ENCODE data around the gene CD7. TPM values are rescaled to one million over a fixed set of nuclear protein-coding genes. Genes with fewer than 3 reads are reported as not detected.

The CD7 gene
- total RNA-seq, 1 donor from 2014 or later, result 0.83 TPM

- Mint-ChIP-seq H3K36me3 (peaks cover 4% of the 10 kb centered on the region), H3K27me3 (ENCODE audit: low read depth) (no peaks in the 10 kb centered on the region), H3K9me3 (peaks cover 4% of the 10 kb centered on the region), H3K4me1 (peaks cover 26% of the 10 kb centered on the region), H3K4me3 (no peak overlapping the region), H3K27ac (peak overlapping the region; percentile 72)
- no peak for DNase-seq (ENCODE audit: low spot score in 2 of 2, unreplicated experiment in 2 of 2)
- TF ChIP-seq, protein P1, sequence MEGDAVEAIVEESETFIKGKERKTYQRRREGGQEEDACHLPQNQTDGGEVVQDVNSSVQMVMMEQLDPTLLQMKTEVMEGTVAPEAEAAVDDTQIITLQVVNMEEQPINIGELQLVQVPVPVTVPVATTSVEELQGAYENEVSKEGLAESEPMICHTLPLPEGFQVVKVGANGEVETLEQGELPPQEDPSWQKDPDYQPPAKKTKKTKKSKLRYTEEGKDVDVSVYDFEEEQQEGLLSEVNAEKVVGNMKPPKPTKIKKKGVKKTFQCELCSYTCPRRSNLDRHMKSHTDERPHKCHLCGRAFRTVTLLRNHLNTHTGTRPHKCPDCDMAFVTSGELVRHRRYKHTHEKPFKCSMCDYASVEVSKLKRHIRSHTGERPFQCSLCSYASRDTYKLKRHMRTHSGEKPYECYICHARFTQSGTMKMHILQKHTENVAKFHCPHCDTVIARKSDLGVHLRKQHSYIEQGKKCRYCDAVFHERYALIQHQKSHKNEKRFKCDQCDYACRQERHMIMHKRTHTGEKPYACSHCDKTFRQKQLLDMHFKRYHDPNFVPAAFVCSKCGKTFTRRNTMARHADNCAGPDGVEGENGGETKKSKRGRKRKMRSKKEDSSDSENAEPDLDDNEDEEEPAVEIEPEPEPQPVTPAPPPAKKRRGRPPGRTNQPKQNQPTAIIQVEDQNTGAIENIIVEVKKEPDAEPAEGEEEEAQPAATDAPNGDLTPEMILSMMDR (IDR thresholded peaks at IDR 0.05; ENCODE audit: unreplicated experiment), result no peak
These were observed 26.9 kb upstream of the CD7 start for GRCh38 chr17:82344175-82344907.

DNA sequence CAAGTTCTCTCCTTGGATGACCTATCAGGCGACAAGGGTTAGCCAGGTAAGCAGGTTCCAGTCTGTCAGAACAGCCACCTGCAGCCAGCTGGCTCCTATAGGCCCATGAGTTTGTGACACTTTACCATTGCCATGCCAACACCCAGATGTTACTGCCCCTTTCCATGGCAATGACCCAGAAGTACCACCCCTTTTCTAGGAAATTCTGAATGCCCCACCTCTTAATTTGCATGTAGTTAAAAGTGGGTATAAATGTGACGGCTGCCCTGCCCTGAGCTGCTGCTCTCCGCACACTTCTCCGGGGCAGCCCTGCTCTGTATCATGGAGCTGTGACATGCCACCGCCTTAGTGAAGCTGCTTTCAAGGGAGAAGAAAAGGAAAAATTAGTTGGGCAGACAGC is 26.2 kb upstream of the CD7 start:
- peaks cover 26% of the 10 kb centered on the region for H3K4me1 Mint-ChIP-seq
- peaks cover 4% of the 10 kb centered on the region for H3K9me3 Mint-ChIP-seq
- H3K27me3 Mint-ChIP-seq (ENCODE audit: low read depth), result no peaks in the 10 kb centered on the region
- H3K36me3 Mint-ChIP-seq, result peaks cover 4% of the 10 kb centered on the region
- TF ChIP-seq, protein P1 (IDR thresholded peaks at IDR 0.05; ENCODE audit: unreplicated experiment), result no peak
- H3K27ac Mint-ChIP-seq, result peak overlapping the region; percentile 59
- no peak for DNase-seq (ENCODE audit: low spot score in 2 of 2, unreplicated experiment in 2 of 2)
- no peak overlapping the region for H3K4me3 Mint-ChIP-seq

DNA sequence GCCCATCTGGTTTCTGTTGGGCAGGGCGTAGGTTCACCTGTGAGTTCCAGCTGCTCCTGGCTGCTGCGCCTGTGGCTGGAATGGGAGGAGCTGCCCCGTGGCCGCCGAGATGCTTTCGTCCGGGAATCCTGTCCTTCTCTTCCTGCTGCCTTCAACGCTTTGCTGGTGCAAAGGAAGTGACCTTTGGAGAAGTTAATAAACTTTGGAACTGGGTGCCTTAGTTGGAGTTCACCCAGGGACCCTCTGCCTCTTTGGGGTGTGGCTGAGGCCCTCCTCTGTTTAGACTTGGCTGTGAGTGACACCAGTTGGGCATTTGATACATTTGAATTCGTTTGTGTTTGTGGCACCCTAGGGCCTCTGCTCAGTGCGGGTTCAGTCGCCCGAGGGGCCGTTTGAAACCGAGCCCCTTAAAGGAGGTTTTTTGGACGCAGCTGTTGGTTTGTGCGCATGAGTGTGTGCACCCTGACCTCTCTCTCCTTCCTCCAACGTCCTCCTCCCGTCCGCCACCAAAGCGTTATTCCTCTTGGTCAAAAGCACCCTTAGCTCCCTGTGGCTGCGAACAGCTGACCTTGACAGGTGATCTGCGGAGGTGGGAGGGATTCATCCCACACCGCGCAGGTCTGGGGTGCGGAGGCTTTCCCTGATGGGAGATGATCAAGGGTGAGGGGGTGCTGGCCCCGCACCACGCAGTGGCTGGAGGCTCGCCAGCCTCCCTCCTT is 25.1 kb upstream of the CD7 start:
- H3K27ac Mint-ChIP-seq, result no peak overlapping the region
- H3K27me3 Mint-ChIP-seq (ENCODE audit: low read depth), result no peaks in the 10 kb centered on the region
- no peak for DNase-seq (ENCODE audit: low spot score in 2 of 2, unreplicated experiment in 2 of 2)
- H3K4me3 Mint-ChIP-seq, result no peak overlapping the region
- H3K36me3 Mint-ChIP-seq, result peaks cover 4% of the 10 kb centered on the region
- TF ChIP-seq, protein P1 (IDR thresholded peaks at IDR 0.05; ENCODE audit: unreplicated experiment), result no peak
- peaks cover 26% of the 10 kb centered on the region for H3K4me1 Mint-ChIP-seq
- H3K9me3 Mint-ChIP-seq, result peaks cover 4% of the 10 kb centered on the region

- H3K9me3 Mint-ChIP-seq, result peaks cover 4% of the 10 kb centered on the region
- TF ChIP-seq, protein P1 (IDR thresholded peaks at IDR 0.05; ENCODE audit: unreplicated experiment), result no peak
- peaks cover 4% of the 10 kb centered on the region for H3K36me3 Mint-ChIP-seq
- H3K4me3 Mint-ChIP-seq, result peak overlapping the region; percentile 60
- H3K27me3 Mint-ChIP-seq (ENCODE audit: low read depth), result peaks cover 4% of the 10 kb centered on the region
- no peak for DNase-seq (ENCODE audit: low spot score in 2 of 2, unreplicated experiment in 2 of 2)
- H3K4me1 Mint-ChIP-seq, result peaks cover 33% of the 10 kb centered on the region
- peak overlapping the region; percentile 98 for H3K27ac Mint-ChIP-seq
These were observed 22.5 kb upstream of the CD7 start for GRCh38 chr17:82339634-82340580.

DNA sequence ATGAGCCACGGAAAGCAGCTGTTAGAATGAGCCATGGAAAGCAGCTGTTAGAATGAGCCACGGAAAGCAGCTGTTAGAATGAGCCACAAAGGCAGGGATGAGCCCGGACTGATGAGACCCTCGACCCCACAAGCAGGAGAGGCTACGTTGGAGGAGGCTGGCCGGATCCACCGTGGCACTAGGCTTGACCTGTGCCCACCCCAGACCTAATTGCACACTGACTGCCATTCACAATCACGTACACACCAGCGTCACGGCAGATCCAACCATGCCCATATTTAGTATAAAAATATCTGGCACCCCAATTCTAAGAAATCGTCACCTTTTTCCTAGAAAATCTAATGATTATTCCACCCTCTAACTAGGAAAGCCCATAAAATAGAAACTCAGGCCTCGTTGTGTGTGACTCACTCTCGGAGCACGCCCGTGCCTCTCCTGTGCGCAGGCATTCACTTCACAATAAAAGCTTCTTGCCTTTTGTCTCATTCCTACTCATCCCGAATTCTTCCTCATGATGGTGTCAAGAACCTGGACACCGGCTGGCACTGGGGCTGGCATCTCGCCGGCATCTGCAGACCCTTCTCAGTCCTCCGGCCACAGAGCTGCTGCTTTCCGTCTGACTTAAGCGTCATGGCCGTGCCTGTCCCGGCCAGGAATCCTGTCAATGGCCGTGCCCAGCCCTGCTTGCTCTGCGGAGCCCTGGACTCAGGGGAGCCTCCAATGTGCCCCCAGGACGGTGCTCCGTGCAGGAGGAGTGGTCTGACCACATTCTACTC is 21.6 kb upstream of the CD7 start:
- no peak for DNase-seq (ENCODE audit: low spot score in 2 of 2, unreplicated experiment in 2 of 2)
- TF ChIP-seq, protein P1 (IDR thresholded peaks at IDR 0.05; ENCODE audit: unreplicated experiment), result no peak
- H3K4me3 Mint-ChIP-seq, result peak overlapping the region; percentile 60
- peaks cover 33% of the 10 kb centered on the region for H3K4me1 Mint-ChIP-seq
- peak overlapping the region; percentile 98 for H3K27ac Mint-ChIP-seq
- H3K36me3 Mint-ChIP-seq, result peaks cover 4% of the 10 kb centered on the region
- peaks cover 4% of the 10 kb centered on the region for H3K9me3 Mint-ChIP-seq
- peaks cover 5% of the 10 kb centered on the region for H3K27me3 Mint-ChIP-seq (ENCODE audit: low read depth)

All from mesothelial cell of epicardium (in vitro differentiated cells).